HPDE6-E6E7 (cell line): ENCODE results near the gene ZPBP.

Experiments used
- DNase-seq: peaks from one replicate; pipeline ENCODE4 v3.0.0; 2011; ENCODE audit warnings: missing footprints; ENCODE audit errors: extremely low spot score

The ZPBP gene, protein sequence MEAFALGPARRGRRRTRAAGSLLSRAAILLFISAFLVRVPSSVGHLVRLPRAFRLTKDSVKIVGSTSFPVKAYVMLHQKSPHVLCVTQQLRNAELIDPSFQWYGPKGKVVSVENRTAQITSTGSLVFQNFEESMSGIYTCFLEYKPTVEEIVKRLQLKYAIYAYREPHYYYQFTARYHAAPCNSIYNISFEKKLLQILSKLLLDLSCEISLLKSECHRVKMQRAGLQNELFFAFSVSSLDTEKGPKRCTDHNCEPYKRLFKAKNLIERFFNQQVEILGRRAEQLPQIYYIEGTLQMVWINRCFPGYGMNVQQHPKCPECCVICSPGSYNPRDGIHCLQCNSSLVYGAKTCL

DNA sequence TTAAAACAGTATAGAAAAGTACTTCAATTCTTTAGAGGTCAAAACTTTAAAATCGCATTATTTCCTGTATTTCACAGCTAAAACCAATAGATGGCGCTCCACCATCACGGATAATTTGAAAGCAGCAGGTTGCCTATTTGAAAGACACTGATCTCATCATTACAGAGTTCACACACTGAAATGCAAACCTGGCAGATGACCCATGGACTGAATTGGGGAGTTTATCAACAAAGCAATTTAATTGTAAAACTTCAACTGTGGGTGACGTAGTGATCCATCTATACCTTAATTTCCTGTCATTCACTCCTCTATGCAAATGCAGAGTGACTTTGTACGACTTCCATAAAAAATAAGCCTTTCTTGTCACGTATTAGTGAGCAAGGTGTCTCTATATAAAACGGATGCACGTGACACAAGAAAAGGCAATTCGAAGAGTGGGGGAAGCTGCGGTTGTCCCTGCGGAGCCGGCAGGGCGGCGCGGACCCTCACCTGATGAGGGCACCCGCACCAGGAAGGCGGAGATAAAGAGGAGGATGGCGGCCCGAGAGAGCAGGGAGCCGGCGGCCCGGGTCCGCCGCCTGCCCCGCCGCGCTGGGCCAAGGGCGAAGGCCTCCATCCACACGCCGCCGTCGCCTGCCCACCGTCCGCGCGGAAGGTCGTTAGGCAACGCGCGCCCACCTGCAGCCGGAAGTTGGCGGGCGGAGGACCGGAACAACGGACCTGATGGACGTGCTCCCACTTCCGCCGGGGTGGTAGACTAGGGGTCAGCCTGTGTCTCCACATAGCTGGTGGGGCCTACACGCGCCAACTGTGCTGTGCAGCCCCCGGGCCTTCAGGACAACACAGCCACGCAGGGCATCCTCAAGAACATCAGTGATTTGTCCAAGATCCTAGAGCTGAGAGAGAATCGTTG is at the start of gene ZPBP:
Gene ZPBP (minus strand): TSS at position 668 of the 913 bp plus-strand sequence. CDS start 52 bp downstream, at position 616.
- DNase-seq, result no peak

DNA sequence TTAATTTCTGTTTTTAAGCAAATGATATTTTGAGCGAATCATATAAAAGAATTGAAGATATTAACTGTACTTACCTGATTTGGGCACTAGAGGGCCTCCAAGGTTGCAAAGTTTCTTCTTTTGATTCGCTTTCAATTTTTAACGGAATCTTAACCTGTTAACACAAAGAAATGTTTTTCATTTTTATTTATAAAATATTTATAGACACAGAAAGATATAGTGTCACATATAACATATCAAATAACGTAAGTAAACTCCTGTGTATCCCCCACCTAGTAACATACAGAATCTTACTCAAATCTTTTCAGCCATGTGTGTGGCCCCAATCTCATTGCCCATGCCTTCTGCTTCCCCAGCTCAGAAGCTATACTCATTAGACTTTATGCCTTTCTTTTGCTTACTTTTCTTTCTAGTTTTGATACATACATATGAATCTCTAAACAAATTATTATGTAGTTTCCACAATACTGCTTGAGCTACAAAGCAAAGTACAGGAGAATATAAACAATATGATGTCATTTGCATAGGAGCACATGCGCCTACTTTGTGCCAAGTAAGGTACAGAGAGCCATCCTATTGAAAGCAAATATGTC is 49.5 kb upstream of the ZPBP start:
- DNase-seq, result no peak

DNA sequence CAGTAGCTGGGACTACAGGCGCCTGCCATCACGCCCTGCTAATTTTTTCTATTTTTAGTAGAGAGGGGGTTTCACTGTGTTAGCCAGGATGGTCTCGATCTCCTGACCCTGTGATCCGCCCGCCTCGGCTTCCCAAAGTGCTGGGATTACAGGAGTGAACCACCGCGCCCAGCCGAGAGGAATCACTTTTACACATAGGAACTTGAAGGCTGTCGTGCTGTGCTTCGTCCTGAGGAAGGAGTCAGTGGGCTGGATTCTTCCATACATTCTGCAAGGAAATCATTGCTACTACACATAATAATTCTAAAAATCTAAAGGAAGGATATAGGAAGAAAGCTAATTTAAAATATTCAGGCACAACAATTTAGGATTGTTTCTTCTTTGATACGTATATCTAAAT is 48.8 kb upstream of the ZPBP start:
- DNase-seq, result no peak

DNA sequence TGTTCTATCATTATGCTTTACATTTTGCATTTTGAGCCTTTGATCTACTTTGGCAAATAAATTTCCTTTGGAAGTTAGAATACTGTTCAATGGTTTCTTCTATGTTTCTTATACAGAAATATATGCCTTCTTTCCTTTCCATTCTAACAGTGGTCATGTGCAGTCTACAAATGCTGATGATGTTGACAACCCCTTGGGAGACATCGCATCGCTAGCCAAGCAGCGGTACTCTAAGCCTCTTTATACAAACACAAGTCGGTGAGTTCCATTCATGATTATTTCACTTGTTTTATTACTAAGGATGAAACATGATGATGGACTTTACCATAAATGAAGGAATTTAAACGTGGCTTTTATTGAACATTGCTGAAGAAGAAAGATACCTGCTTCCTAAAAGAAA is 48.1 kb upstream of the ZPBP start:
- no peak for DNase-seq

DNA sequence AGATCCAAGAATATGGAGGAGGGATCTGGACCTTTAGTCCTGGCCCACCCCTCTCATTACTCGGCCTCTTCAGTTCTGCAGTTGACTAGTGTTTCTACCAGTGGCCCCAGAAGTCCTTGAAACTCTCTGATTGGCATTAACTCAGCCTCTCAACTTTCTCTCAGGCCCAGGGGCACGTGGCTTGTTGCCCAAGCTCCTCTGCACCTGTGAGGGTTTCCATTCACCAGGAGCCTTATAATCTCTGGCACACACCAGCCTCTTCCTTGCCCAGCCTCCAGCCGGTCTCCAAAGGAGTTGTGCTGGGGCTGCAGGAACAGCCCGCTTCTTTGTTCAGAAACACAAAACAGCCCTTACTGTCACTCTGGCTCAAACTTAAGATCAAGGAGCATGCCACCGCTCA is 47.6 kb upstream of the ZPBP start:
- DNase-seq, result no peak

DNA sequence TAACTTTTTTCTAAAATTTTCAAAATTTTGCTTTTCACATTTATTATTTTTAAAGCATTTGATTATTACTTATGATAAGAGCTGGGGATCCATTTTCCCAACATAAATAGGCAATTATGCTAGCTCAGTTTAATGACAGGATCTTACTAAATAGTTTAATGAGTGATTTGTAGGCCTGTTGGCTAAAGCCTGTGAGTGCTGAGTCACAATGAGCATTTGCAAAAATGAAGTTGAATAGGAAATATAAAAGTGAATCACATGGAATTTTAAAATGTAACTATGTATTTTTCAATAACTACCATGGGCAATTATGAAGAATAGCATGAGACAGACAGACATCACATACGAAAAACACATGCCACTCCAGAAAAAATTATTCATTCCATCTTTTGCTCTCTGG is 45.1 kb upstream of the ZPBP start:
- no peak for DNase-seq

DNA sequence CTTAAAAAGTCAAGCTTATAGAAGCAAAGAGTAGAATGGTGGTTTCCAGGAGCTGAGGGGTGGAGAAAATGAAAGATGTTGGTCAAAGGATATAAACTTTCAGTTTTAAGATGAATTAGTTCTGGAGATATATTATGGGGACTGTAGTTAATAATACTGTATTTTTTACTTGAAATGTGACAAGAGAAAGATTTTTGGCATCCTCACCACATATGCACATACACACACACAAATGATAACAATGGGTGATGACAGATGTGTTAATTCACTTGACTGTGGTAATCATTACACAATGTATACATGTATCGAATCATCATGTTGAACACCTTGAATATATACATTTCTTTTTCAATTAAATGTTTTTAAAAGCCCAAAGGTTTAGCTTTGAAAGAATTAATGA is 32.7 kb upstream of the ZPBP start:
- DNase-seq, result no peak

DNA sequence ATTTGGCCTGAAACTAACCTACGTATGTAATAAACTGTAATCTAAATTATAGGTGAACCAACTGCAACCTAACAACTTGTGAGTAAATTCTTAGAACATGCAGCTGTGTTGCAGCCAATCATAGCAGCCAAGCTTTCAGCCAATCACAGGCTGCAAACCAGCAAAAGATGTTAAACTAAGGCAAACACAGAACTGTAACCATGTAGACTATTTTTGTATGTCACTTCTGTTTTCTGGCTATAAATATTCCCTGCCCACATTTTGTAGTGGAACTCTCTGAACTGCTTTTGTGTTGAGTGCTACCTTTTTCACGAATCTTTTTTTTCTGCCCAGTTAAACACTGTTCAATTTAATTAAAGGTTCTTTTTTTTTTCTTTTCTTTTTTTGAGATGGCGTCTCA is 28.2 kb upstream of the ZPBP start:
- DNase-seq, result no peak

DNA sequence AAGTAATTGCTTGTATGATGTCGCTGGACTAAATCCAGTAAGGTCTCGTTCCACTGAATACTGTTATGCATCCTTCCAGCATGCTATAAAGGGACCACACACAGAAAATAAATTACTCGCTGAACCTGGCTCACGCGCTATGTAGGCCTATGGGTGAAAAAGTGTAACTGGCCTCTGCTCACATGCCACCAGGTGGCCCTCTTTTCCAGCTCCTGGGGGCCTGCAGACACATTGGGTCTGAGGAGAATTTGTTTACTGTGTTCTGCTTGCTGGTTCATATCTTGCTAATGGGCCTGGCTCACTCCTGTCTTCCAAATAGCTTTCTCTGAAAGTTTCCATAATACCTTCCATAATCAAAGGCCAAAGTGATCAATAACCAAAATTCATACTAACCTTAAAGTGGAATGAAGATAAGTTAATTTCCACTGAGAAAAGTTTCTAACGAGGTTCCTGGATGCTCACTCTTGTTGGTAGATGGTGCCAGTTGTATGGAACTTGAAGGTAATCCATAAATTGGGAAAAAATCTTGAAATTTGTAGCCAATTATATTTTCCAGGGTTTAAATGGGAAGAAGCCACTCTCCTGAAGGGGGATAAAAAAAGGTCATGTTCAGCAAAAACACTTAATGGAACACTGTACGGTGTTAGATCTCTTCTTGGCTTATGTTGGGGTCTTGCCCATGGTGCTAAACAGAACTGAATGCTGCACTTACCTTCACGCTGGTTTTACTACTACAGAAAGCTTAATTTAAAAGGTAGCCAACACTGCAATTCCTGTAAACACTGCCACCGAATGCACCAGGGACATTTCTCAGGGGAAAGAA is 27.0 kb upstream of the ZPBP start:
- no peak for DNase-seq

DNA sequence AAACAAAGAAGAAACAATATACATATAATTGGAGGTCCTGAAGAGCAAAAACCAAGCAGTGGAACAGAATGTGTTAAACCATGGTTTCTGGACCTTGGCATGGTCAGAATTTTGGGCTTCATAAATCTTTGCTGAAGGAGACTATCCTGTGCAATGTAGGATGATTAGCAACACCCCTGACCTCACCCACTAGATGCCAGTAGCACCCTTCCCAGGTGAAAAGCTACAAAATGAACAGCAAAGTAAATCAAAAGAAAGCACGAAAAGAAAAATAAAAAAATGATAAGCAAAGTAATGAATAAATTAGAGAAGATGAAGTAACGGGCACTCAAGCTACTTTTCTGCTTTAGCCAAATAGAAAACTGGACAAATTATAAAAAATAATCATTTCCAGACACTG is 19.2 kb upstream of the ZPBP start:
- DNase-seq, result no peak

DNA sequence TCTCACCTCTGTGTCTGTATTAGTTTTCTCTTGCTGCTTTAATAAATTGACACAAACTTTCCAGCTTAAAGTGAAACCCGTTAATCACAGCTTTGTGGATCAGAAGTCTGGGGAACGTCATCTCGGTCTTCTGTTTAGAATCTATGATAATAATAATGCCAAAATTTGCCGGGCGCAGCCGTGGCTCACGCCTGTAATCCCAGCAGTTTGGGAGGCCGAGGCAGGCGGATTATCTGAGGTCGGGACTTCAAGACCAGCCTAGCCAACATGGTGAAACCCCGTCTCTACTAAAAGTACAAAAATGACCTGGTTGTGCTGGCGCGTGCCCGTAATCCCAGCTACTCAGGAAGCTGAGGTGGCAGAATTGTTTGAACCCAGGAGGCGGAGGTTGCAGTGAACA is 8.8 kb upstream of the ZPBP start:
- DNase-seq, result no peak

DNA sequence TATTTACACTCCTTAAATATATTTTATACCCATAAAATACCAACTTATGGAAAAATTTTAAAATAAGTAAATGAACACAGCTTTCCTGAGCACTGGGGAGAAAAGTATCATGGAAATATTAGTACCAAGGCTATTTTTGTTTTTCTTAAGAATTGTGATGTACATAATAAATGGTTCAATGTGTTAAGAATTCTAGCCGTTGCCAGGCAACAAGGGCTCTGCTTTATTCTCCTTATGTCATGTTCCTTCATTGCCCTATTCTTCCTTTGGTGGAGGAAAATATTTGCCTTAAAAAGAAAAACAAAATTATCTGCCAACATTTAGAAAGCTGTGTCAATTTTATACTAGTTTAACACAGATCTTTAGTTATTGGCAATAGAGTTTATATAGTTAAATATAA is 2.6 kb upstream of the ZPBP start:
- no peak for DNase-seq

DNA sequence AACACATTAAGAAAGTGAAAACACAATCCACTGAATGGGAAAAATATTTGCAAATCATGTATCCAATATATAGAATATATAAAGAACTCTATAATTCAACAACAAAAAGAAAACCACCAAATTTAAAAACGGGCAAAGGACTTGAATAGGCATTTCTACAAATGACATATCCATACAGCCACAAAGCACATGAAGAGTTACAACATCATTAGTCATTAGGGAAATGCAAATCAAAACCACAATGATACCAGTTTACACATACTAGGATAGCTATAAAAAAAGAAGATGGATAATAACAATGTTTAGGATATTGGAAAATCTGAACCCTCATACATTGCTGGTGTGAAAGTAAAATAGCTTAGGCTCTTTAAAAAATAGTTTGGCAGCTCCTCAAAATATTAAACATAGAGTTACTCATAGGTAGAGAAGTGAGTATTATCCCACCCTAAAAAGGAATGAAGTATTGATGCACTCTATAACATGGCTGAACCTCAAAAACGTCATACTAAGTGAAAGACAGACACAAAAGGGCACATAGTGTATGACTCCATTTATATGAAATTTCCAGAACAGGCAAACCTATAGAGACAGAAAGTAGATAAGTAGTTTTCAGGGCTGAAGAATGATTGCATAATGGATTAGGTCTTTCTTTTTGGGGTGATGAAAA is 4.5 kb downstream of the ZPBP start:
- DNase-seq, result no peak

DNA sequence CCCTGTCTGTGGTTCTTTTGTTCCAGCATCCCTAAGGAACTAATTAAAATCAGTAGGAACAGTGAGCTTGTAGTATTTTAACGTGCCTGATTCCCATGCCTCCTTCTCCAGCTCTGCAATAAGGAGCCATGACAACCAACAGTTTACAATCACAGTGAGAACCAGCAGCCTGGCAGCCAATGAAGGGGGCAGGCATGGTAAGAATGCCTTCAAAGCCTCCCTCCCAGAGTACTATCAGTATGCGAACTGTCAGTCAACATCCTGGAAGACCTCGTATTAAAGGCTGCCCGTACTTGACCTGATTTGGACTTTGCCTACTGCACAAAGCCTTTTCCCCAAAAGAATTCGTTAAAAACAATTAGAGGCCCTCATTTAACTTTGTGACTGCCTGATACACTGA is 7.7 kb downstream of the ZPBP start:
- DNase-seq, result no peak

DNA sequence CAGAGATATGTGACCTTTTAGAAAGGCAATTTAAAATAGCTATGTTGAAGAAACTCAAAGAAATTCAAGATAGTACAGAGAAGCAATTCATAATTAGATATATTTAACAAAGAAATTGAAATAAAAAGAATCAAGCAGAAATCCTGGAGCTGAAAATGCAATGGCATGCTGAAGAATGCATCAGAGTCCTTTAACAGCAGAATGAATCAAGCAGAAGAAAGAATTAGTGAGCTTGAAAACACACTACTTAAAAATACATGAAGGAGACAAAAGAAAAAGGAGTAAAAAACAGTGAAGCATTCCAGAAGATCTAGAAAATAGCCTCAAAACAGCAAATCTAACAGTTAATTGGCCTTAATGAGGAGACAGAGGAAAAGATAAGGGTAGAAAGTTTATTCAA is 20.0 kb downstream of the ZPBP start:
- no peak for DNase-seq

DNA sequence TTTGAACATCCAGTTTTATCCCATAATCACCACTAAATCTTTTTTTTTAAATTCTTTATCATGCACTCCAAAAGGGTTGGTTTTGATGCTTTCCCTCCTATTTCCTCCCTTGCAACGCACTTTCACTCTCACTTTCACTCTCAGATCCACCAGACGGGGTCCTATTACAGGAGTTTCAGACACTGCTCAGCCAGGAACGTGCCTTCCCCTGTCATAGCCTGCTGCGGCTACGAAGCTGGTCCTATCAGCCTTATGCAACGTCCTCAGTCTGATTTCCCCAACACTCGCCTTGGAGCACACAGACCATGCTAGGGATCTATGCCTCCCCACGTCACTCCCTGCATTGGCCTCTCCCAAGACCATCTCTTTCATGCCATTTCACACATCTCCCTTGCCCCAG is 23.4 kb downstream of the ZPBP start:
- DNase-seq, result no peak

DNA sequence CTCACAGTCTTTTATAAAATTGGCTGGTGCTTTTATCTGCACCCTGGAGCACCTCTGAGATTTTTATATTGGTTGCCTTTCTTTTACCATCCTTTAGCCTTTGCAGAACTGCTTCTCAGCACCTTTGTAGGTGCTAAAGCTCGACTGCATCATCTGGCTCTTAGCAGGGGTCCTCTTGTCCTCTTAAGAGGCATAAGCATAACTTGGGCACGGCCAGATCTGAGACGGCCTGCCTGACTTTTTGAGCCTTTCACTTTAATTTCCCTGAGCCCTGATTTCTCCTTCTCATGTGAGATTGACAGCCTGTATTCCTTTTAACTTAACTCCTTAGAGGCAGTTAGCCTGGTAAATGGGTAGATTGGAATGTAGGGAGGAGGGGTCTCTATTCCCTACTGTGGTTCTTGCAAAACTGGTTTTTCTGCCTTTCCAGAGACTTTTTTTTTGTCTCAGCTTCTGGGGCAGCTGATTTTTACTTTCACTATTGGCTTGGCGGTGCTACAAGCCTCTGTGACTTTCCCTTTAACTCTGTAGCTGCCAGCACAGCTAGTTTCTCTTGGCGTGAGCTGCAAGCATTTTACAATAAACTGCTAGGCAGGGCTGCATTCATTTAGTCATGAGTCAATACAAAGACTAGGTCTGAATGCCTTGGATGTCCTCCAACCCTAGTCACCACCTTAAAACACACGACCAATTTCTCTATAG is 24.0 kb downstream of the ZPBP start:
- peak; percentile 48 for DNase-seq

DNA sequence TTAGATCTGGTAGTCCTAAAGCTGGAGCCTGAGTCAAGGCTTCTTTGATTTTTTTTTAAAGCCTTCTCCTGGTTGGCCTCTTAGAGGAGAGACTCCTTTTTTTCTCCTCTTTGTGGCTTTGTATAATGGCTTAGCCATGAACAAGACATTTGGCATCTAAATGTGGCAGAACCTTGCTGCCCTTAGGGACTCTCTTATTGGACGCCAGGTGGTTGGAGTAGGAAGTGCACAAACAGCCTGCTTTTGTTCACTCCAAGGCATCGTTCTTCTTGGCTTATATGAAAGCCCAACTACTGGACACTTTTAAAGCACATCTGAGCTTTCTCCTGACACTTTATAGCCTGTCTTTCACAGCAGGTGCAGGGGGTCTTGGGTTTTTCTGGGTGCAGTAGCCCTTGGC is 25.0 kb downstream of the ZPBP start:
- no peak for DNase-seq

DNA sequence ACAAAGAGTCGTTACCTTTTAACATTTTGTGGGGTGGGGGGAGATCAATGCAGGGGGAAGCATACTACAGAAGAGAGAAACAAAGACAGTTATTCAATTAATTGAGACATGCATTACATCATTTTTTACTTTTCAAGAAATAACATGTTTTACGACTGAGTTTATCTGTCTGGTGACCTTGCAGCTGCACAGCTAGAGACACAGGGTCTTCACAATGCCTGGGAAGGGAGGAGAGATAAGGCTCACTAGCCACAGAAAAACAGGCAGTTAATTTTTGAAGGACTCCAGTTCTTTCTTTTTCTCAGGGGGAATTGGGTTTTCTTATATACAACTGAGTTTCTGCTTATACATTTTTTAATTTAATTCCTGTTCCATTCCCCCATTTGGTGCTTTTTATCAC is 30.1 kb downstream of the ZPBP start:
- no peak for DNase-seq

DNA sequence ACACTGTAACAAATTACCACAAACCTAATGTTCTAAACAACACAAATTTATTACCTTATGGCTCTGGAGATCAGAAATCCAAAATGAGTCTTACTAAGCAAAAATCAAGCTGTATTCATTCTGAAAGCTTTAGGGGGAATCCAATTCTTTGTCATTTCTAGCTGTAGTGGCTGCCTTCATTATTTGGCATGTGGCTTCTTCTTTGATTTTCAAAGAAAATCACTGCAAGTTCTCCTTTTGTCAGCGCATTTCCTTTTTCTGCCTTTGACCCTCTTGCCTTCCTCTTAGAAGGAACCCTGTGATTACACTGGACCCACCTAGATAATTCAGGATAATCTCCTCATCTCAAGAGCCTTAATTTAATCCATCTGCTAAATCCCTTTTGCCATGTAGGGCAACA is 36.9 kb downstream of the ZPBP start:
- DNase-seq, result no peak

DNA sequence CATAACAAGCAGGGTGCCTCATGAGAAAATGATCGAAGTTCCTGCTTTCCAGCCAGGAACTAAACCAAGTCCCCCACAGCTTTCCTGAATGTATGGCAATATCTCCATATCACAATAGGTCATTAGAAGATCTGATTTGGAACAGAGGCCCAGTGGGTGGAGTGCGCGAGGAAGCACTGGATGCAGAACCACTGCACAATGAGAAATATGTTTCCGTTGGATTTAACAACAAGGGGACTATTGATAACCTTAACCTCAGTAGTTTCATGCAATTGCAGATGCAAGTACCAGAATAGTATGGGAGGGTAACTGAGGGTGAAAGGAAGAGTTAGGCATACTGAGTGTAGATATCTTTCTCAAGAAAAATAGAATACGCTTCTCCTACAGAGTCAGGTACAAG is 45.3 kb downstream of the ZPBP start:
- DNase-seq, result no peak
